ENCODE measurements around the gene FETUB. TPM values are rescaled to one million over a fixed set of nuclear protein-coding genes. Genes with fewer than 3 reads are reported as not detected.

FETUB gene
- total and polyA plus RNA-seq, 4 donors, result not detected

- Histone ChIP-seq H3K27ac (ENCODE audit: low read depth in 1 of 2, low read length in 1 of 2) (peak overlapping the region in 1 of 2 donors; percentile 22), H3K27me3 (ENCODE audit: control insufficient read depth in 3 of 3, insufficient read depth in 3 of 3, low read length in 2 of 3) (peaks cover 0 to 4% (median 0%) of the 10 kb centered on the region in 3 donors), H3K4me1 (ENCODE audit: control insufficient read depth in 5 of 5, insufficient read depth in 5 of 5, low read length in 5 of 5) (no peaks in the 10 kb centered on the region), H3K4me3 (no peak overlapping the region), H3K36me3 (ENCODE audit: control insufficient read depth in 4 of 4, insufficient read depth in 4 of 4, low read length in 4 of 4) (no peaks in the 10 kb centered on the region), H3K9ac (ENCODE audit: insufficient read depth in 1 of 2, low read length in 2 of 2) (no peak overlapping the region), H3K9me3 (ENCODE audit: control insufficient read depth in 4 of 4, insufficient read depth in 3 of 4, low read length in 3 of 4) (peaks cover 0 to under 1% (median 0%) of the 10 kb centered on the region in 4 donors)
- peak; percentile 94 for ATAC-seq (ENCODE audit: insufficient read depth, low FRiP score)
- TF ChIP-seq, protein P1, sequence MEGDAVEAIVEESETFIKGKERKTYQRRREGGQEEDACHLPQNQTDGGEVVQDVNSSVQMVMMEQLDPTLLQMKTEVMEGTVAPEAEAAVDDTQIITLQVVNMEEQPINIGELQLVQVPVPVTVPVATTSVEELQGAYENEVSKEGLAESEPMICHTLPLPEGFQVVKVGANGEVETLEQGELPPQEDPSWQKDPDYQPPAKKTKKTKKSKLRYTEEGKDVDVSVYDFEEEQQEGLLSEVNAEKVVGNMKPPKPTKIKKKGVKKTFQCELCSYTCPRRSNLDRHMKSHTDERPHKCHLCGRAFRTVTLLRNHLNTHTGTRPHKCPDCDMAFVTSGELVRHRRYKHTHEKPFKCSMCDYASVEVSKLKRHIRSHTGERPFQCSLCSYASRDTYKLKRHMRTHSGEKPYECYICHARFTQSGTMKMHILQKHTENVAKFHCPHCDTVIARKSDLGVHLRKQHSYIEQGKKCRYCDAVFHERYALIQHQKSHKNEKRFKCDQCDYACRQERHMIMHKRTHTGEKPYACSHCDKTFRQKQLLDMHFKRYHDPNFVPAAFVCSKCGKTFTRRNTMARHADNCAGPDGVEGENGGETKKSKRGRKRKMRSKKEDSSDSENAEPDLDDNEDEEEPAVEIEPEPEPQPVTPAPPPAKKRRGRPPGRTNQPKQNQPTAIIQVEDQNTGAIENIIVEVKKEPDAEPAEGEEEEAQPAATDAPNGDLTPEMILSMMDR (IDR thresholded peaks at IDR 0.05; ENCODE audit: control extremely low read depth, extremely low read depth), result peak; percentile 93
- 19 to 22% methylated on average over 31 of the region's 31 CpGs for WGBS, 2 donors
- DNase-seq, result peak; percentile 72 to 85 (median 73)
Measured at GRCh38 chr3:186617036-186617946, 22.9 kb upstream of the FETUB start.

- WGBS, 2 donors, result 69 to 88% methylated on average over 8 of the region's 8 CpGs
- ATAC-seq (ENCODE audit: insufficient read depth, low FRiP score), result no peak
- no peak overlapping the region for H3K27ac ChIP-seq (ENCODE audit: low read depth in 1 of 2, low read length in 1 of 2)
- peaks cover 0 to 1% (median 0%) of the 10 kb centered on the region in 4 donors for H3K9me3 ChIP-seq (ENCODE audit: control insufficient read depth in 4 of 4, insufficient read depth in 3 of 4, low read length in 3 of 4)
- H3K36me3 ChIP-seq (ENCODE audit: control insufficient read depth in 4 of 4, insufficient read depth in 4 of 4, low read length in 4 of 4), result no peaks in the 10 kb centered on the region
- no peak overlapping the region for H3K4me3 ChIP-seq
- H3K9ac ChIP-seq (ENCODE audit: insufficient read depth in 1 of 2, low read length in 2 of 2), result no peak overlapping the region
- no peaks in the 10 kb centered on the region for H3K27me3 ChIP-seq (ENCODE audit: control insufficient read depth in 3 of 3, insufficient read depth in 3 of 3, low read length in 2 of 3)
- TF ChIP-seq, protein P1 (IDR thresholded peaks at IDR 0.05; ENCODE audit: control extremely low read depth, extremely low read depth), result no peak
- DNase-seq, result peak in 1 of 3 donors; percentile 12
- no peaks in the 10 kb centered on the region for H3K4me1 ChIP-seq (ENCODE audit: control insufficient read depth in 5 of 5, insufficient read depth in 5 of 5, low read length in 5 of 5)
Measured at GRCh38 chr3:186618318-186618938, 21.8 kb upstream of the FETUB start.

GRCh38 chr3:186619787-186620212 is 20.4 kb upstream of the FETUB start:
- Histone ChIP-seq H3K9me3 (ENCODE audit: control insufficient read depth in 4 of 4, insufficient read depth in 3 of 4, low read length in 3 of 4) (peaks cover 0 to 1% (median 0%) of the 10 kb centered on the region in 4 donors), H3K27me3 (ENCODE audit: control insufficient read depth in 3 of 3, insufficient read depth in 3 of 3, low read length in 2 of 3) (no peaks in the 10 kb centered on the region), H3K4me3 (no peak overlapping the region), H3K4me1 (ENCODE audit: control insufficient read depth in 5 of 5, insufficient read depth in 5 of 5, low read length in 5 of 5) (no peaks in the 10 kb centered on the region), H3K27ac (ENCODE audit: low read depth in 1 of 2, low read length in 1 of 2) (no peak overlapping the region), H3K9ac (ENCODE audit: insufficient read depth in 1 of 2, low read length in 2 of 2) (no peak overlapping the region), H3K36me3 (ENCODE audit: control insufficient read depth in 4 of 4, insufficient read depth in 4 of 4, low read length in 4 of 4) (no peaks in the 10 kb centered on the region)
- DNase-seq (no peak), ATAC-seq (ENCODE audit: insufficient read depth, low FRiP score) (no peak)
- 92 to 94% methylated on average over 5 of the region's 5 CpGs for WGBS, 2 donors
- TF ChIP-seq, protein P1 (IDR thresholded peaks at IDR 0.05; ENCODE audit: control extremely low read depth, extremely low read depth), result no peak
